Measurements from ENCODE around the gene STAT6.

STAT6 gene

DNA sequence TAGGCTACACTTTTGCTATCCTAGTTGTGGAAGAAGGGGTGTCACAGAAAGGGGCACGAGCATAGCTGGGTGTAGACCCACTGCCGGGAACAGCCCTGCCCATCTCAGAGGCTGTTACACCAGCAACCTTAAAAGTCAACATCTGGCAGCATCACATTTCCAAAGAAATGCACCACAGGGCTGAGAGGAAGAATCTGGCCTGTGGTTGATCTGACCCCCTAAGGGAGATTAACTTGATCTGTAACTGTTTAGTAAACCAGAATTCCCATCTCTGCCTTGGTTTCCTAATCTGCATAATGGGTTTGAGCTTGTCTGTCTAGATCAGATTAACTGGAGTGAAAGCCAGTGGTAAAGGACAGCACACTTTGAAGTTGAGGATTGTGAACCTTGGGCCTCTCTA is 34.9 kb upstream of the STAT6 start:
- in situ Hi-C loops (cut with MboI; ENCODE audit: low sequenced_read_pairs), result no loop called here

- in situ Hi-C loops (cut with MboI; ENCODE audit: low sequenced_read_pairs), result no loop called here
These were observed 34.4 kb upstream of the STAT6 start for GRCh38 chr12:57145460-57146059.

- in situ Hi-C loops (cut with MboI; ENCODE audit: low sequenced_read_pairs), result no loop called here
These were observed 32.3 kb upstream of the STAT6 start for GRCh38 chr12:57143454-57143853.

DNA sequence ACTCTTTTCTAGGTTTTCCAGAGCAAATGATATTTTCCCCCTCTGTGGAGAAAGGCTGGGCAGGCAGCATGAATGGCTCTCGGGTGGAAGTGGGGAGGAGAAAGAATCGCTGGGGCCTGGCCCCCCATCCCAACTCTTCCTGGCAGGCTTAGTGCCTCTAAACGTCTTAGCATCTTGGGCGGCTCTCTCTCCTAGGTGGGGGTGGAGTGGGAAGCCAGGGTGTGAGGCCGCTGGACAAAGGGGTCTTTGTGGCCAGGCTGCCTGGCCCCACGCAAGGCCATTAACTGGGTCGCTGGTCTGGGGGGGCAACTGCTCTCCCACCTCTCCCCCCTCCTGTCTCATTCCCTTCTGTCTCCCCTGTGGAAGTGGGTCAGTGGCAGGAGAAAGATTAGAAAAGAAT is 31.6 kb upstream of the STAT6 start:
- in situ Hi-C loops (cut with MboI; ENCODE audit: low sequenced_read_pairs), result no loop called here

- in situ Hi-C loops (cut with MboI; ENCODE audit: low sequenced_read_pairs), result no loop called here
These were observed 31.0 kb upstream of the STAT6 start for GRCh38 chr12:57142121-57142520.

DNA sequence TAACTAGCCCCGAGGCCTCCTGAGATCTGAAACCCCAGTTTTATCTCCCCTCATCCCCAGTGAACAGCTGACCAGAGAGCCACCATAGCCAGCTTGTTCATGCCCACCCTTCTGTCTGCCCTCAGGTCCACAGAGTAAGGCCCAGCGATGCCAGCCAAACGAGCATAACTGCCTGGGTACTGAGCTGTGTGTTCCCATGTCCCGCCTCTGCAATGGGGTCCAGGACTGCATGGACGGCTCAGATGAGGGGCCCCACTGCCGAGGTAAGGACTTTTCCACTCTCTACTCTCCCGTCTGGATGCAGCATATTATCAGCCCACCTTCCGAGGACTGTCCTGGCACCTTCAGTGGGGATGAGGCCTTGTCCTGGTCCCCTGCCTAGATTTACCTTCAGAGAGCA is 30.1 kb upstream of the STAT6 start:
- in situ Hi-C loops (cut with MboI; ENCODE audit: low sequenced_read_pairs), result no loop called here

DNA sequence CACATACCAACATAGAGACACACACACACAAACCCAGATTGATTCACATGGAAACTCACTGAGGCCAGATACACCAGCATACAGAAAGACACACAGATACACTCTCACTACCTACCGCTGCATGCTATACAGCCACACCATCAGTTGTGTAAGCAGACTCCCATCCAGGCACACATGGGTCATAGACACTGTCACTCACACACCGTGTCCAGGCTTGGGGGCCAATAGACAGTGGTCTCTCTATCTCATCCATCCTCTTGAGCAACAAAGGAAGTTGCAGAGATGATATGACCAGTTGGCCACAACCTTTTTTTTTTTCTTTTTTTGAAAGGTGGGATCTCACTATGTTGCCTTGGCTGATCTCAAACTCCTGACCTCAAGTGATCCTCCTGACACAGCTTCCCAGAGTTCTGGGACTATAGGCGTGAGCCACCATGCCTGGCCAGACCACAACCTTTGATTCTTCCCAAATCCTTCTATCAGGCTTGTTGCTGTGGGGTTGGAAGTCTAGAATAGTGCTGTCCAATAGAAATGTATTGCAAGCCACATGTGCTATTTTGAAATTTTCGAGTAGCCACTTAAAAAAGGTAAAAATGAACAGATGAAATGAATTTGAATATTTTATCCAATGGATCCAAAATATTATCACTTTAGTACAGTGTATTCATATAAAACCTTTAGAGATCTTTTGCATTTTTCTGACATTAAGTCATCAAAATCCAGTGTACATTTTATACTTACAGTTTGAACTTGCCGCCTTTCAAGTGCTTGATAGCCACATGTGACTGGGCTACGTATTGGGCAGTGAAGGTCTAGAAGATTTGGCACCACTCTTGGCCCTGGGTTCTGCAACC is 28.9 kb upstream of the STAT6 start:
- in situ Hi-C loops (cut with MboI; ENCODE audit: low sequenced_read_pairs), result no loop called here

DNA sequence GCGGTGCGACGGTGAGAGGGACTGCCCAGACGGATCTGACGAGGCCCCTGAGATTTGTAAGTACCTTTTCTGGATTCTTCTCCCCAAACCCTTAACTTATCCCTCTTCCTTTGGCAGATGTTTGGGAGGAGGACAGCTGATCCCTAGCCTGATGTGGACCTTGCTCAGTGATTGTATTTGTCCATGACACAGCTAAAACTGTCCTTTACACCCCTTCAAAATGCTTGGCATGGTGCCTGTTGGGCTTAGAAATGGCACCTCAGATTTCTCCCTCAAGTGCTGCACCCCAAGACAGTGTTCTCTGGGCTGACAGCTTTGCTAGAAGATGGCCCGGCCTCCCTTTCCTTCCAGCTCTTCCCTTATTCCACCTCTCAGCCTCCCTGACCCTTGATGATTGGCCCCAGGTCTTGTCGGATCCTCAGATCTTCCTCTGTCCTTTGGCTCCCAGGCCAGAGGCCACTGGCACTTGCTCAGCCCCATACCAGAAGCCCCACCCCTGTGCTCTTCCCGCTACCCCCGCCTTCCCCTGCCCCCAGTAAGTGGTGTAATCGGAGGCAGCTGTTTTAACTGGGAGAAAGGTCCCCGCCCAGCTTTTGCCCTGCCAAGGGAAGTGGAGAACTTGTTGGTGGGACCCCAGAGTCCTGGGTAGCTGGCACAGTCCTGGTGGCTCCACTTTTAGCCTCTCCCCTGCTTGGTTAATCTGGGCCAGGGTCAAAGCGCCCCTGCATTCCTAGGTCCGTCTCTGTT is 27.5 kb upstream of the STAT6 start:
- in situ Hi-C loops (cut with MboI; ENCODE audit: low sequenced_read_pairs), result no loop called here

GRCh38 chr12:57135527-57136326 is 24.6 kb upstream of the STAT6 start:
- in situ Hi-C loops (cut with MboI; ENCODE audit: low sequenced_read_pairs), result no loop called here

DNA sequence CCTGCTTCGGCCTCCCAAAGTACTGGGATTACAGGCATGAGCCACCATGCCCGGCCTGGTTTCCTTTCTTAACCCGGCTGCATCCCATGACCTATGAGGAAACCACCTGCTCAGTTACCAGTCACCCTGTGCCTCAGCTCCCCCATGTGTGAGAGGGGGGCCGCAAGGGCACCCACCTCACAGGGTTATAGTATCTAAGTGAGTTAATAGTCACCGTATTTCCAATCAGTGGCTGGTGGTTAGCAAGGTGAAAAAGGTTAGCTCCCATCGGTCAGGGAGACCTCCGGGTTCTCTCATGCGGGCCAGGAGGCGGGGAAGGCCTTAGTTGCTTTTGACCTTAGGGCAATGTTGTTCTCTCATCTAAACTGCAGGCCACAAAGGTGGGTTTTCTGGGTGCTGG is 23.8 kb upstream of the STAT6 start:
- in situ Hi-C loops (cut with MboI; ENCODE audit: low sequenced_read_pairs), result no loop called here

GRCh38 chr12:57133916-57134315 is 22.8 kb upstream of the STAT6 start:
- in situ Hi-C loops (cut with MboI; ENCODE audit: low sequenced_read_pairs), result no loop called here

DNA sequence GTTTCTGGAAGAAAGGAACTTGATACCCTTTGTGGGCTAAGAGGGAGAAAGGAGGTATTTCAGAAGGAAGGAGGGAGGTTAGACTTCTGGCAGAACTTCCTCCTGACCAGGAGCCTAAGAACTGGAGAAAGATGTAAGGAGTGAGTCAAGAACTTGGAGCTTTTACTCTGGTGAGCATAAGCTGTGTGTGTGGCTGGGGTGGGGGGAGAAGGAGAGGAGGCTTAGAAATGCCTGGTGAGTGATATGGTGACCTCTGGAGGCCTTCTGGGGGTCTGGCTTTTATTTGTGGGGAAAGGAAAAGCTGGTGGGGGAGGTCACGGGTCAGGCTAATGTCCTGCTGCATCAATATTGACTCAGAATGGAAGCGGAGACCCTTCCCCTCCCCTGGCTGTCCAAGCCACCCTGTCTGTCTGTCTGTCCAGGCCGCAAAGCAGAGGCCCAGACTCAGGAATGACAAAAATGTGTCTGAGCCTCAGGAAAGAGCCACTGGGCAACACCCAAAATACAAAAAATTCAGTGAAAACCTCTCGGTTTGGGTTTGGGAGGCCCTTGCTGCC is 21.9 kb upstream of the STAT6 start:
- in situ Hi-C loops (cut with MboI; ENCODE audit: low sequenced_read_pairs), result no loop called here

DNA sequence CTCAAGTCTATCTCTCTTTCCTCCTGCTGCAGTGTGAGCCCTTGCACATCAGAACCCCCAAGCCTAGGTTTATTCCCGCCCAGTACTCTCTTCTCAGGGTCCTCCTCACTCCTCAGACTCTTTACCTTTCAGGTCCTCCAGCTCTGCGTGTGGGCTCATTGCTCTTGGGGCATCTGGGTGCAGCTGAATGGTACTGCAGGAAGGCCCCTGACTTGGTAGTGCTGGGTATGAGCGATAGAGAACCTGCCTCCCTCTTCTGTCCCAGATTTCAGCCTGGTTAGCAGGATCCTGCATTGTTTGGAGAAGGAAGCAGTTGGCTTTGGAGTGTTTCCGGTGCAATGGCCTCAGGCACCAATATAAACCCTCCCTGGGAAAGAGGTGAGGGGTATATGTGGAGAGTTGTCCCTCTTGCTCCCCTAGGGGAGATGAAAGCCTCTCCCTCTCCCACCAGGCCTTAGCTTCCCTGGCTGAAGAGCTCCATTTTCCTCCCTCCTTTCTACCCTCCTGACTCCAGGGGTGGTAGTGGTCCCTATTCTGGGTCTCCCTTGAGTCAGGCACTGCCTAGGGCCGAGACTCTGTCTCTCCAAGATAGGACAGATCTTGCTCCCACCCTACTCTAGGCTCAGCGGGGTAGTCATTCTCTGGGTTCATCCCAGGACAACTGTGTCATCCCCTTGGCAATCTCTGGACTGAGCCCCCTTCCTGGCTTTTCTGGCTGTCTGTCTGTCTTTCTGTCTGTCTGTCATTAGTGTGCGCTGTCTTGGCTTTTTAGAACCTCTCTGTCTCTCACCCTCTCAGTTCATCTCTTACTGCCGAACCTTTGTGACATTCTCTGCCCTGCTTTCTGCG is 21.0 kb upstream of the STAT6 start:
- in situ Hi-C loops (cut with MboI; ENCODE audit: low sequenced_read_pairs), result no loop called here

GRCh38 chr12:57130941-57131340 is 19.8 kb upstream of the STAT6 start:
- in situ Hi-C loops (cut with MboI; ENCODE audit: low sequenced_read_pairs), result no loop called here

DNA sequence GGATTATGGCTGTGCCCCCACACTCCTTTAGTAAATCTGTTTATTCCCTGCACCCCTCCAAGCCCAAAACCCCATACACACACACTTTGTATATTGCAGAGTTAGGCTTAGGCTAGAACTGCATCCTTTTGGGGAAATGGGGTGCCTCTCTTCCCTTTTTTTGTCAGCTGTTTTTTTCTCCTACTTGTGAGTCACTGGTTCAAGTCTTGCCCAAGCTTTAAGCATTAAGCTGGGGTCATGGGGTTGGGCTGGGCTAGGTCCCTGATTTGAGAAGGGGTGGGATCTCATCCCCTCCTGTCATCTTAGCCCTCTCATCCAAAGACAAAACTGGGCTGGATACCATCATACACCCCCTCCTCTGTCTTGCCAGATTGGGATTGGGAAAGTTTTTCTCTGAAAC is 18.7 kb upstream of the STAT6 start:
- in situ Hi-C loops (cut with MboI; ENCODE audit: low sequenced_read_pairs), result no loop called here

GRCh38 chr12:57129321-57129842 is 18.2 kb upstream of the STAT6 start:
- in situ Hi-C loops (cut with MboI; ENCODE audit: low sequenced_read_pairs), result no loop called here

- in situ Hi-C loops (cut with MboI; ENCODE audit: low sequenced_read_pairs), result no loop called here
These were observed 17.5 kb upstream of the STAT6 start for GRCh38 chr12:57128519-57129247.

- in situ Hi-C loops (cut with MboI; ENCODE audit: low sequenced_read_pairs), result no loop called here
These were observed 16.8 kb upstream of the STAT6 start, which contains the start of gene LRP1 for GRCh38 chr12:57127726-57128518. LRP1 (plus strand) TSS chr12:57128483; CDS start chr12:57128965, 482 bp downstream.

Data from hTERT RPE-1 (cell line).